Measurements from ENCODE around the gene NGB. TPM values are rescaled to one million over a fixed set of nuclear protein-coding genes. Genes with fewer than 3 reads are reported as not detected.
A peak's percentile ranks its signal among the peaks of the same experiment; 100 is the strongest.

NGB gene
- total RNA-seq (2013): not detected
- not detected for polyA plus RNA-seq
- polyA minus RNA-seq: not detected in 2 replicates
- 0 to 0.15 (median 0) reads per million in 11 experiments for total RNA-seq

GRCh38 chr14:77271113-77271710 lies at the start of gene NGB:
Gene NGB (minus strand): TSS chr14:77271206. CDS start chr14:77270937, 269 bp downstream.
- H2AFZ ChIP-seq (ENCODE audit: insufficient read depth, low read depth, low read length, poor library complexity, severe bottlenecking): no peak within 1 kb of the TSS
- intact Hi-C loops (cut with micrococcal nuclease): no loop called here
- Mint-ChIP-seq H3K4me3 (peak within 1 kb of the TSS in 1 of 2 donors; percentile 86), H3K27ac (peak within 1 kb of the TSS in 1 of 7 donors; percentile 66), H3K9me3 (peaks cover 0 to 23% (median 8%) of the 10 kb centered on the region in 7 donors), H3K4me1 (no peaks in the 10 kb centered on the region), H3K36me3 (peaks cover 0 to 1% of the 10 kb centered on the region in 2 donors), H3K27me3 (ENCODE audit: low read depth in 3 of 3) (peaks cover 41 to 57% (median 43%) of the 10 kb centered on the region in 3 donors)
- H4K20me1 ChIP-seq (ENCODE audit: insufficient read depth, low read length): no peaks in the 10 kb centered on the region
- no peak for DNase-seq
- peaks cover 0 to 11% of the 10 kb centered on the region in 2 donors for H3K9me3 ChIP-seq (replicated peaks in 1 of 2; ENCODE audit: control insufficient read depth in 1 of 2, insufficient read depth in 1 of 2, low read length in 2 of 2)
- H3K4me3 ChIP-seq (replicated peaks in 1 of 3; ENCODE audit: low read depth in 2 of 3, low read length in 3 of 3): no peak within 1 kb of the TSS
- H3K9ac ChIP-seq (ENCODE audit: insufficient read depth, low read length, poor library complexity, severe bottlenecking): no peak within 1 kb of the TSS
- H3K79me2 ChIP-seq (ENCODE audit: insufficient read depth, low read length): no peaks in the 10 kb centered on the region
- H3K4me2 ChIP-seq (replicated peaks; ENCODE audit: extremely low read depth, low read length, poor library complexity, severe bottlenecking): no peak within 1 kb of the TSS
- no peak for TF ChIP-seq CTCF (IDR thresholded peaks at IDR 0.05)
- H3K4me1 ChIP-seq (ENCODE audit: control insufficient read depth in 1 of 2, insufficient read depth in 2 of 2, low read length in 2 of 2): no peaks in the 10 kb centered on the region
- 16% methylated on average over 36 of the region's 38 CpGs for WGBS (ENCODE audit: insufficient coverage)
- no peaks in the 10 kb centered on the region for H3K36me3 ChIP-seq (replicated peaks in 1 of 2; ENCODE audit: control insufficient read depth in 1 of 2, insufficient read depth in 2 of 2, low read length in 2 of 2)
- peaks cover 20 to 35% of the 10 kb centered on the region in 2 donors for H3K27me3 ChIP-seq (ENCODE audit: control insufficient read depth in 2 of 2, insufficient read depth in 2 of 2, low read length in 2 of 2)
- H3K27ac ChIP-seq (ENCODE audit: low read depth in 1 of 2, low read length in 2 of 2): no peak within 1 kb of the TSS

GRCh38 chr14:77320238-77320935 lies 49.4 kb upstream of the NGB start, which contains the start of gene POMT2:
Gene POMT2 (minus strand): TSS chr14:77320883. CDS start chr14:77320681, 202 bp downstream.
- Histone ChIP-seq H3K36me3 (replicated peaks in 1 of 2; ENCODE audit: control insufficient read depth in 1 of 2, insufficient read depth in 2 of 2, low read length in 2 of 2) (no peaks in the 10 kb centered on the region), H3K9ac (ENCODE audit: insufficient read depth, low read length, poor library complexity, severe bottlenecking) (peak within 1 kb of the TSS; percentile 84), H3K79me2 (ENCODE audit: insufficient read depth, low read length) (peaks cover 10% of the 10 kb centered on the region), H3K9me3 (replicated peaks in 1 of 2; ENCODE audit: control insufficient read depth in 1 of 2, insufficient read depth in 1 of 2, low read length in 2 of 2) (no peaks in the 10 kb centered on the region), H3K4me1 (ENCODE audit: control insufficient read depth in 1 of 2, insufficient read depth in 2 of 2, low read length in 2 of 2) (peaks cover 12 to 23% of the 10 kb centered on the region in 2 donors), H3K4me3 (replicated peaks in 1 of 3; ENCODE audit: low read depth in 2 of 3, low read length in 3 of 3) (peak within 1 kb of the TSS; percentile 82 to 96 (median 83)), H2AFZ (ENCODE audit: insufficient read depth, low read depth, low read length, poor library complexity, severe bottlenecking) (peak within 1 kb of the TSS; percentile 99), H3K4me2 (replicated peaks; ENCODE audit: extremely low read depth, low read length, poor library complexity, severe bottlenecking) (peak within 1 kb of the TSS; percentile 99), H4K20me1 (ENCODE audit: insufficient read depth, low read length) (no peaks in the 10 kb centered on the region), H3K27ac (ENCODE audit: low read depth in 1 of 2, low read length in 2 of 2) (peak within 1 kb of the TSS; percentile 94 to 96), H3K27me3 (ENCODE audit: control insufficient read depth in 2 of 2, insufficient read depth in 2 of 2, low read length in 2 of 2) (no peaks in the 10 kb centered on the region)
- peak; percentile 56 for TF ChIP-seq CTCF (IDR thresholded peaks at IDR 0.05)
- peaks cover 0 to 6% of the 10 kb centered on the region in 2 donors for H3K36me3 Mint-ChIP-seq
- WGBS (ENCODE audit: insufficient coverage): under 1% methylated on average over 65 of the region's 69 CpGs
- H3K9me3 Mint-ChIP-seq: no peaks in the 10 kb centered on the region
- H3K27me3 Mint-ChIP-seq (ENCODE audit: low read depth in 3 of 3): no peaks in the 10 kb centered on the region
- peak within 1 kb of the TSS; percentile 97 to 100 (median 99) for H3K27ac Mint-ChIP-seq
- peak within 1 kb of the TSS; percentile 98 for H3K4me3 Mint-ChIP-seq
- DNase-seq: peak; percentile 88 to 92 (median 91)
- peaks cover 19% of the 10 kb centered on the region for H3K4me1 Mint-ChIP-seq
- intact Hi-C loops (cut with micrococcal nuclease): loop anchor here (2.0 to 10.0 kb wide), 4 partner anchors 57 to 446 kb away; partner anchors contain the start of genes SAMD15 (in 2 of the 2), TMED8 (in 2 of the 2), VIPAS39 (in 2 of the 2) and AHSA1 (in 1 of the 2)
